ENCODE results near the gene L3MBTL4.

GRCh38 chr18:6431659-6432318 is 17.1 kb upstream of the L3MBTL4 start:
- TF ChIP-seq CTCF (IDR thresholded peaks at IDR 0.05) (no peak), POLR2A (IDR thresholded peaks at IDR 0.05) (no peak), EP300 (IDR thresholded peaks at IDR 0.05) (no peak)
